H9 (cell line): ENCODE measurements around the gene CCDC71. TPM values are rescaled to one million over a fixed set of nuclear protein-coding genes. Genes with fewer than 3 reads are reported as not detected.

ENCODE experiments used
- DNase-seq: peaks from one replicate; pipeline ENCODE4 v3.0.0-alpha.2; 2017
- H2AFZ ChIP-seq: one replicate; pipeline ENCODE4 v1.6.1; 2013; ENCODE audit warnings: mild to moderate bottlenecking, low read length, control low read depth, moderate library complexity
- H2AK5ac ChIP-seq: 2 replicates; pipeline ENCODE4 v1.6.1; 2013; ENCODE audit warnings: low read length, control low read depth, mixed read lengths; ENCODE audit not compliant: insufficient read length
- H2BK120ac ChIP-seq: one replicate; pipeline ENCODE4 v1.6.1; 2013; ENCODE audit warnings: low read depth, mild to moderate bottlenecking, low read length, control low read depth, inconsistent platforms; ENCODE audit not compliant: poor library complexity, severe bottlenecking
- H2BK12ac ChIP-seq: 2 replicates; pipeline ENCODE4 v1.6.1; 2013; ENCODE audit warnings: low read length, control low read depth, mixed read lengths, low read depth; ENCODE audit not compliant: insufficient read length
- H2BK15ac ChIP-seq: 2 replicates; pipeline ENCODE4 v1.6.1; 2013; ENCODE audit warnings: low read depth, low read length, control low read depth
- H2BK20ac ChIP-seq: one replicate; pipeline ENCODE4 v1.6.1; 2013; ENCODE audit warnings: low read depth, mild to moderate bottlenecking, low read length, control low read depth, inconsistent platforms; ENCODE audit not compliant: poor library complexity, severe bottlenecking
- H2BK5ac ChIP-seq: 2 replicates; pipeline ENCODE4 v1.6.1; 2013; ENCODE audit warnings: low read length, control low read depth, mixed read lengths; ENCODE audit not compliant: insufficient read length
- H3K14ac ChIP-seq: 2 replicates; pipeline ENCODE4 v1.6.1; 2013; ENCODE audit warnings: low read length, control low read depth; ENCODE audit not compliant: insufficient read depth
- H3K18ac ChIP-seq: 2 replicates; pipeline ENCODE4 v1.6.1; 2013; ENCODE audit warnings: low read depth, mild to moderate bottlenecking, mixed read lengths, low read length, control low read depth; ENCODE audit not compliant: insufficient read length
- H3K23ac ChIP-seq: 2 replicates; pipeline ENCODE4 v1.6.1; 2013; ENCODE audit warnings: low read length, control low read depth, mixed read lengths, low read depth; ENCODE audit not compliant: insufficient read length
- H3K23me2 ChIP-seq: 2 replicates; pipeline ENCODE4 v1.6.1; 2013; ENCODE audit warnings: low read depth, mild to moderate bottlenecking, mixed read lengths, low read length, control low read depth; ENCODE audit not compliant: insufficient read length, poor library complexity, severe bottlenecking
- H3K27ac ChIP-seq: 2 replicates; pipeline ENCODE4 v1.5.1; 2013; ENCODE audit warnings: low read length, control low read depth, mixed read lengths, low read depth; ENCODE audit not compliant: insufficient read length
- H3K27me3 ChIP-seq: 2 replicates; pipeline ENCODE4 v1.6.1; 2013; ENCODE audit warnings: low read length, control low read depth, inconsistent platforms; ENCODE audit not compliant: insufficient read depth
- H3K4ac ChIP-seq: 2 replicates; pipeline ENCODE4 v1.6.1; 2013; ENCODE audit warnings: low read depth, mild to moderate bottlenecking, control low read depth, inconsistent platforms, low read length, moderate library complexity
- H3K4me1 ChIP-seq: 2 replicates; pipeline ENCODE4 v1.6.1; 2013; ENCODE audit warnings: low read length, control low read depth, inconsistent platforms; ENCODE audit not compliant: insufficient read depth
- H3K4me2 ChIP-seq: 2 replicates; pipeline ENCODE4 v1.6.1; 2013; ENCODE audit warnings: low read length, control low read depth, mixed read lengths; ENCODE audit not compliant: insufficient read length, insufficient read depth
- H3K56ac ChIP-seq: 2 replicates; pipeline ENCODE4 v1.6.1; 2013; ENCODE audit warnings: low read depth, mild to moderate bottlenecking, mixed read lengths, low read length, control low read depth; ENCODE audit not compliant: insufficient read length
- H3K79me1 ChIP-seq: 2 replicates; pipeline ENCODE4 v1.6.1; 2013; ENCODE audit warnings: low read depth, mild to moderate bottlenecking, moderate library complexity, low read length, control low read depth, inconsistent platforms; ENCODE audit not compliant: insufficient read depth, poor library complexity, severe bottlenecking
- H3K79me2 ChIP-seq: 2 replicates; pipeline ENCODE4 v1.6.1; 2013; ENCODE audit warnings: low read length, control low read depth, inconsistent platforms; ENCODE audit not compliant: insufficient read depth
- H3K9ac ChIP-seq: 2 replicates; pipeline ENCODE4 v1.6.1; 2013; ENCODE audit warnings: low read length, control low read depth, mixed read lengths; ENCODE audit not compliant: insufficient read length; ENCODE audit errors: extremely low read depth
- H3K9me3 ChIP-seq: one replicate; pipeline ENCODE4 v1.6.1; 2013; ENCODE audit warnings: low read depth, low read length, inconsistent platforms; ENCODE audit not compliant: control insufficient read depth
- H3T11ph ChIP-seq: one replicate; pipeline ENCODE4 v1.6.1; 2013; ENCODE audit warnings: mild to moderate bottlenecking, low read length, control low read depth, inconsistent platforms
- H4K20me1 ChIP-seq: one replicate; pipeline ENCODE4 v1.6.1; 2013; ENCODE audit not compliant: control insufficient read depth, insufficient read length, insufficient read depth
- H4K5ac ChIP-seq: 2 replicates; pipeline ENCODE4 v1.6.1; 2013; ENCODE audit warnings: low read depth, mild to moderate bottlenecking, mixed read lengths, low read length, control low read depth; ENCODE audit not compliant: insufficient read length
- H4K8ac ChIP-seq: replicated peaks from 2 replicates; pipeline ENCODE4 v1.6.1; 2013; ENCODE audit warnings: low read length, control low read depth, mixed read lengths, low read depth; ENCODE audit not compliant: insufficient read length
- H4K91ac ChIP-seq: 2 replicates; pipeline ENCODE4 v1.6.1; 2013; ENCODE audit warnings: low read depth, mild to moderate bottlenecking, moderate library complexity, mixed read lengths, low read length, control low read depth; ENCODE audit not compliant: insufficient read length
- H3K27ac Mint-ChIP-seq, 3 experiments: 2 replicates in 2 of 3; 3 replicates in 1 of 3; pipeline ENCODE4 v1.8.0; 2020 to 2021; ENCODE audit warnings: mixed read lengths in 3 of 3, mild to moderate bottlenecking in 1 of 3, moderate library complexity in 1 of 3
- H3K27me3 Mint-ChIP-seq: 2 replicates; pipeline ENCODE4 v1.8.0; 2021; ENCODE audit warnings: low read depth, mild to moderate bottlenecking, moderate library complexity, mixed read lengths
- H3K36me3 Mint-ChIP-seq, 3 experiments: 2 replicates in 2 of 3; 3 replicates in 1 of 3; pipeline ENCODE4 v1.8.0; 2020 to 2021; ENCODE audit warnings: low read depth in 3 of 3, mixed read lengths in 3 of 3; ENCODE audit not compliant: insufficient read depth in 1 of 3
- H3K4me1 Mint-ChIP-seq, 2 experiments: 2 replicates each; pipeline ENCODE4 v1.8.0; 2020; ENCODE audit warnings: mixed read lengths in 2 of 2
- H3K4me3 Mint-ChIP-seq, 2 experiments: 2 replicates in 1 of 2; 3 replicates in 1 of 2; pipeline ENCODE4 v1.8.0; 2020 to 2021; ENCODE audit warnings: mild to moderate bottlenecking in 2 of 2, mixed read lengths in 2 of 2, moderate library complexity in 1 of 2
- H3K9me3 Mint-ChIP-seq, 2 experiments: 2 replicates in 1 of 2; 3 replicates in 1 of 2; pipeline ENCODE4 v1.8.0; 2020; ENCODE audit warnings: mild to moderate bottlenecking in 2 of 2, mixed read lengths in 2 of 2, moderate library complexity in 1 of 2
- WGBS: extraction: QIAGEN DNeasy Blood & Tissue Kit; methylation state at CpG from one replicate; pipeline ENCODE4 v1.1.7; 2013; ENCODE audit warnings: missing lambda C conversion rate, low lambda C conversion rate, mixed read lengths; ENCODE audit not compliant: insufficient read length; ENCODE audit errors: extremely low coverage; 5-methylcytosine and 5-hydroxymethylcytosine counted together
- total RNA-seq: library from RNA; stranded (reverse); gene quantifications from 2 replicates; pipeline ENCODE4 v1.2.1, GENCODE V29; 2021
- TF ChIP-seq, protein P1 (sequence below): fragments of 200-600 bp; sonication (generic); conservative IDR thresholded peaks from 3 replicates; pipeline ENCODE4 v1.8.0; 2021; ENCODE audit warnings: antibody characterized with exemption, mild to moderate bottlenecking

Gene CCDC71
- total RNA-seq, 1 experiment from 2014 or later: 27.6 TPM

DNA sequence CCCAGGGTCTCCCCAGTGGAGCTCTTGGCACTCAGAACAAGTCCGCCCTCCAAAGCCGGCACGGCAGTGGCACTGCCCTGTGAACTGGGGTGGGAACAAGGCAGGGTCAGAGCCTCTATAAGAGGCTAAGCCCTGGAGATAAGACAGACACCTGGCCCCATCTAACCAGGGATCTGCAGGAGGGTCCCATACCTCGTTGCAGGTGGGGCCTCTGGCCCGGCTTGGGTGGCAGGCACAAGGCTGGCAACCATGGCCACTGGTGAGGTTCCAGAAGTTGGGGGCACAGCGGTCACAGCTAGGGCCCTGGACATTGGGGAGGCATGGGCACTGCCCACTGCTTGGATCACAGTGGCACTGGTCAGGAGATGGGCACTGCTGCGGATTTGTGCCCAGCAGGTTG lies 41.9 kb downstream of the CCDC71 start:
- Histone ChIP-seq H4K20me1 (peaks cover 2% of the 10 kb centered on the region), H3K14ac (no peak overlapping the region)

More for the DNA sequence above, 41.9 kb downstream of the CCDC71 start:
- no peaks in the 10 kb centered on the region; the same call in 1 of the 2 replicates for H3K27me3 Mint-ChIP-seq
- peaks cover 4% of the 10 kb centered on the region in 2 experiments; a peak in 3 of 4 replicates for H3K4me1 Mint-ChIP-seq
- no peak overlapping the region for H3K4me3 Mint-ChIP-seq
- Histone ChIP-seq H2BK12ac (no peak overlapping the region), H2BK15ac (no peak overlapping the region), H3K79me1 (peaks cover 4% of the 10 kb centered on the region), H4K91ac (no peak overlapping the region), H2BK120ac (no peak overlapping the region), H2BK5ac (no peak overlapping the region), H3K18ac (no peak overlapping the region), H3K27me3 (no peaks in the 10 kb centered on the region), H3K4me1 (0 out of 2 replicates have a peak, but pooled peaks cover 2% of the 10 kb centered on the region), H3K56ac (no peak overlapping the region), H2BK20ac (no peak overlapping the region), H3K9me3 (no peaks in the 10 kb centered on the region), H4K5ac (no peak overlapping the region), H2AK5ac (no peak overlapping the region), H3K4ac (no peak overlapping the region), H2AFZ (no peak overlapping the region), H3K23ac (no peak overlapping the region), H3K23me2 (peaks cover 5% of the 10 kb centered on the region), H3K4me2 (no peak overlapping the region), H4K8ac (no peak overlapping the region), H3T11ph (no peak overlapping the region), H3K79me2 (no peaks in the 10 kb centered on the region; the same call in 1 of the 2 replicates), H3K9ac (no peak overlapping the region), H3K27ac (no peak overlapping the region)
- H3K27ac Mint-ChIP-seq: no peak overlapping the region
- peaks cover 0 to 29% (median 21%) of the 10 kb centered on the region in 3 experiments; a peak in 6 of 7 replicates for H3K36me3 Mint-ChIP-seq
- no peaks in the 10 kb centered on the region for H3K9me3 Mint-ChIP-seq
- no CpG with 5 or more reads among the region's 7 CpGs for WGBS
- no peak for DNase-seq
- TF ChIP-seq, protein P1, sequence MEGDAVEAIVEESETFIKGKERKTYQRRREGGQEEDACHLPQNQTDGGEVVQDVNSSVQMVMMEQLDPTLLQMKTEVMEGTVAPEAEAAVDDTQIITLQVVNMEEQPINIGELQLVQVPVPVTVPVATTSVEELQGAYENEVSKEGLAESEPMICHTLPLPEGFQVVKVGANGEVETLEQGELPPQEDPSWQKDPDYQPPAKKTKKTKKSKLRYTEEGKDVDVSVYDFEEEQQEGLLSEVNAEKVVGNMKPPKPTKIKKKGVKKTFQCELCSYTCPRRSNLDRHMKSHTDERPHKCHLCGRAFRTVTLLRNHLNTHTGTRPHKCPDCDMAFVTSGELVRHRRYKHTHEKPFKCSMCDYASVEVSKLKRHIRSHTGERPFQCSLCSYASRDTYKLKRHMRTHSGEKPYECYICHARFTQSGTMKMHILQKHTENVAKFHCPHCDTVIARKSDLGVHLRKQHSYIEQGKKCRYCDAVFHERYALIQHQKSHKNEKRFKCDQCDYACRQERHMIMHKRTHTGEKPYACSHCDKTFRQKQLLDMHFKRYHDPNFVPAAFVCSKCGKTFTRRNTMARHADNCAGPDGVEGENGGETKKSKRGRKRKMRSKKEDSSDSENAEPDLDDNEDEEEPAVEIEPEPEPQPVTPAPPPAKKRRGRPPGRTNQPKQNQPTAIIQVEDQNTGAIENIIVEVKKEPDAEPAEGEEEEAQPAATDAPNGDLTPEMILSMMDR: no peak
